LNCaP clone FGC (cell line): ENCODE data around the gene KCNG3.

Source experiments
- DNase-seq: peaks from one replicate; pipeline ENCODE4 v3.0.0-alpha.2; 2011; ENCODE audit warnings: low read depth
- H3K4me3 ChIP-seq: 2 replicates; pipeline ENCODE4 v1.5.1; 2011; ENCODE audit warnings: mild to moderate bottlenecking, low read depth, low read length, control low read depth
- CTCF ChIP-seq: IDR thresholded peaks from 2 replicates; pipeline ENCODE4 v1.5.1; 2012; ENCODE audit warnings: mild to moderate bottlenecking; ENCODE audit not compliant: control insufficient read depth, insufficient read depth; ENCODE audit errors: extremely low read depth

KCNG3 gene

DNA sequence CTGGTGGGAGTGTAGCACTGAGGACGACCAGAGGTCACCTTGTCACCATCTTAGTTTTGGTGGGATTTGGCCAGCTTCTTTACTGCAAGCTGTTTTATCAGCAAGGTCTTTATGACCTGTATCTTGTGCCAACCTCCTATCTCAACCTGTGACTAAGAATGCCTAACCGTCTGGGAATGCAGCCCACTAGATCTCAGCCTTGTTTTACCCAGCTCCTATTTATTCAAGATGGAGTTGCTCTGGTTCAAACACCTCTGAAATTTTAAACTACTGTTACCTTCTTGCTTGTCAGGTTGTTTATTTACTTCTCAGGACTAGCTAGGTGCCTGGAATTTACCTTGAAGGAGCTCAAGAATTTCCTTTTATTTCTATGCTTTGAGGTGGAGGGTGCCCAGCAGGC lies 9.5 kb upstream of the KCNG3 start:
- no peak for DNase-seq
- no peak for TF ChIP-seq CTCF
- no peak overlapping the region for H3K4me3 ChIP-seq

DNA sequence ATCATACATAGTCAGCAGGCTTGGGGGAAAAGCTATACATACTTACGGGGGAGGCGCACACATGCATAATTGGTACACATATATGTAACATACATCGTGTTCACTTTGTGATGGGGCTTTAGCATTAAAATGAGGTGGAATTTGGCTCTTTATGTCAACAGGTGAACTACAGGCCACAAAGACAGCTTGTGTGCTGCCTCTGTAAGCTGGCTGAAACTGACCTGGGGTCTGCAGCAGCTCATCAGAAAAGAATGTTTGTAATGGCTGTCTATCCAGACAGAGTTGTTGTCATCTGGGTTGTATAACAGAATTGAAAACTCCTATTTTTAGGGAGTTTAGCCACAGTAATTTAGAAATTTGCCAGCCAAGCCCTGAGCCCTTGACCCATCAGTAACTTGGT lies 4.7 kb upstream of the KCNG3 start:
- H3K4me3 ChIP-seq, result no peak overlapping the region
- no peak for TF ChIP-seq CTCF
- DNase-seq, result no peak

GRCh38 chr2:42495611-42496010 lies 1.8 kb upstream of the KCNG3 start:
- DNase-seq, result no peak
- H3K4me3 ChIP-seq, result no peak overlapping the region
- no peak for TF ChIP-seq CTCF

DNA sequence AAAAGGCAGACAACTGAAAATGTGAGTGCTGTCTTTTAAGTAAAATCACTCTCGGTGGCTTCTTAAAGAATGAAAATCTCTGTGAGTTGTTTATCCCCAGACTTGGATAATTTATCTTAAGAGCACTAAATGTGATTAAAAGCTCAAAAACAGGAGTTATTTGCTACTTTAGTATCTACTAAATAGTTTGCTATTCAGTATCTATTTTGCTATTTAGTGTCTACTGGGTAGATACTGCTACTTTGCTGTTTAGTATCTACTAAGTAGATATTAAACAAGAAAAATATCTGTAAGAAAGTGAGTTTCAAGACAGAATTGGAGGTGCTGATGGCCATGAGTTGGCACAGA lies 1.4 kb upstream of the KCNG3 start:
- no peak for TF ChIP-seq CTCF
- no peak for DNase-seq
- no peak overlapping the region for H3K4me3 ChIP-seq

- peak; percentile 63 for DNase-seq
- peak; percentile 67 for TF ChIP-seq CTCF
- peak overlapping the region; percentile 54 for H3K4me3 ChIP-seq
Observed at GRCh38 chr2:42494355-42495233, 812 bp upstream of the KCNG3 start.

- no peak for DNase-seq
- H3K4me3 ChIP-seq, result no peak overlapping the region
- no peak for TF ChIP-seq CTCF
Observed at GRCh38 chr2:42492691-42493467, 903 bp downstream of the KCNG3 start.
